GM20000 (cell line): Measurements from ENCODE around the gene HLTF.

Experiments used
- DNase-seq: peaks from one replicate; pipeline ENCODE4 v3.0.0; 2012; ENCODE audit warnings: low spot score
- CTCF ChIP-seq: IDR thresholded peaks from 2 replicates; pipeline ENCODE4 v1.5.1; 2012; ENCODE audit warnings: mild to moderate bottlenecking, control low read depth; ENCODE audit errors: extremely low read depth, missing control alignments

HLTF gene

GRCh38 chr3:149010504-149010951 lies 75.8 kb downstream of the HLTF start:
- no peak for DNase-seq
- no peak for TF ChIP-seq CTCF

GRCh38 chr3:149009732-149010131 lies 76.6 kb downstream of the HLTF start:
- no peak for TF ChIP-seq CTCF
- DNase-seq = peak; percentile 40

GRCh38 chr3:149007567-149008257 lies 78.6 kb downstream of the HLTF start:
- no peak for TF ChIP-seq CTCF
- DNase-seq = no peak

GRCh38 chr3:149005416-149005815 lies 80.9 kb downstream of the HLTF start:
- no peak for DNase-seq
- TF ChIP-seq CTCF = no peak

GRCh38 chr3:149004622-149005021 lies 81.7 kb downstream of the HLTF start:
- no peak for DNase-seq
- TF ChIP-seq CTCF = no peak

GRCh38 chr3:149003653-149004305 lies 82.6 kb downstream of the HLTF start:
- no peak for TF ChIP-seq CTCF
- DNase-seq = peak; percentile 40

- DNase-seq = no peak
Measured at GRCh38 chr3:149001727-149002126, 84.6 kb downstream of the HLTF start.

More at GRCh38 chr3:149001727-149002126, 84.6 kb downstream of the HLTF start:
- no peak for TF ChIP-seq CTCF
